K562 (cell line): ENCODE results near the gene SCNN1B.

ENCODE experiments used
- CEBPB ChIP-seq: fragments of 450-650 bp; IDR thresholded peaks from 2 replicates; pipeline ENCODE4 v1.6.1; 2016; ENCODE audit warnings: missing genetic modification characterization, missing compliant biosample characterization
- ZNF121 ChIP-seq: sonication (generic); formaldehyde crosslinking; conservative IDR thresholded peaks from 2 replicates; pipeline ENCODE4 v1.8.0; 2022; ENCODE audit warnings: missing genetic modification reagents

DNA sequence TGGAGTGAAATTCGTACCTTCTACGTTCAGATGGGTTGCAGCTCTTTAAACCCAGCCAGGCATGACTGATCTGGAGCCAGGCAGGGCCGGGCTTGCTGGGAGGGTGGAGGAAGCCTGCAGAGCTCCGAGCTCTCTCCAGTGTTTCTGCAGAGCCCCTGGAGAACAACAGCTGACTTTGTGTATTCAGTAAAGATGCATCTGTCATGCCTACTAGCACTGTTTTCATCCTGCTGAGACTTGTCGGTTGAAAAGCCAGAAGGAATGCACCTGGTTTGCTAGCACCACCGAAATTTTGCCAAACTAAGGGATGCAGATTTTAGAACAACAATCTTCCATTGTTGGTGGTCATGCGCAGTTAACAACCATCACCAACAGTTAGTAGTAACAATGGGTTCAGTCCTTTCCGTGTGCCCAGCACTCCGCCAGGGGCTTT is 22.4 kb upstream of the SCNN1B start:
- TF ChIP-seq CEBPB (tag) (no peak), ZNF121 (CRISPR knock-in tag) (no peak)
